ENCODE data around the gene ADIPOR2. TPM values are rescaled to one million over a fixed set of nuclear protein-coding genes. Genes with fewer than 3 reads are reported as not detected.

The ADIPOR2 gene
- total and polyA plus RNA-seq, 10 of the 15 experiments (the other 5 are each of a cell fraction or from before 2014, with no cell fraction given): 8.6 to 65.0 (median 38.0) TPM

DNA sequence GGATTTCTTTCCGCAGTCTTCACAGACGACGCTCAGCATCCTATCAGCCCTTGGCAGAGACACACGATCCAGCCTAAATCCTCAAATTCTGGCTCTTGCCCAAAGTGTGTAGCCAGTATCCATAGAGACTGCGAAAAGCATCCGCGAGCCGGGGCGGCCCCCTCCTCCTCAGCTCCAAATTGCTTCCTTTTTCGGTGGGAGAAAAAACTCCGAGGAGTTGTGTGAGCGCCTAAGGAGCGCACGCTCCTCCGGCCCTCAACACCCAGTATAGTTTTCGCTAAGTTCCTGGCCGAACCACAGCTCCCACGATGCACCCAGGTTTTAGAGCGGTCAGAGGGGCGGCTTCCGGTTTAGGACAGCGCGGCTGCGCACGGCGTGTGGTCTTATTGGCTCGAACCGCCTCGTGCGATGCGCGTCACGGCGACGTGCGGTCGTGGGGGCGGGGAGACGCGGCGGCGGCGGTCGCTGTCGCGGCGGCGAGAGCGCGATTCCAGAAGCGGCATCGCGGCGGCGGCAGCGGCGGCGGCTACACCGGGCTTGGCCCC is at the start of gene ADIPOR2 (continued):
- TF ChIP-seq, protein P1, sequence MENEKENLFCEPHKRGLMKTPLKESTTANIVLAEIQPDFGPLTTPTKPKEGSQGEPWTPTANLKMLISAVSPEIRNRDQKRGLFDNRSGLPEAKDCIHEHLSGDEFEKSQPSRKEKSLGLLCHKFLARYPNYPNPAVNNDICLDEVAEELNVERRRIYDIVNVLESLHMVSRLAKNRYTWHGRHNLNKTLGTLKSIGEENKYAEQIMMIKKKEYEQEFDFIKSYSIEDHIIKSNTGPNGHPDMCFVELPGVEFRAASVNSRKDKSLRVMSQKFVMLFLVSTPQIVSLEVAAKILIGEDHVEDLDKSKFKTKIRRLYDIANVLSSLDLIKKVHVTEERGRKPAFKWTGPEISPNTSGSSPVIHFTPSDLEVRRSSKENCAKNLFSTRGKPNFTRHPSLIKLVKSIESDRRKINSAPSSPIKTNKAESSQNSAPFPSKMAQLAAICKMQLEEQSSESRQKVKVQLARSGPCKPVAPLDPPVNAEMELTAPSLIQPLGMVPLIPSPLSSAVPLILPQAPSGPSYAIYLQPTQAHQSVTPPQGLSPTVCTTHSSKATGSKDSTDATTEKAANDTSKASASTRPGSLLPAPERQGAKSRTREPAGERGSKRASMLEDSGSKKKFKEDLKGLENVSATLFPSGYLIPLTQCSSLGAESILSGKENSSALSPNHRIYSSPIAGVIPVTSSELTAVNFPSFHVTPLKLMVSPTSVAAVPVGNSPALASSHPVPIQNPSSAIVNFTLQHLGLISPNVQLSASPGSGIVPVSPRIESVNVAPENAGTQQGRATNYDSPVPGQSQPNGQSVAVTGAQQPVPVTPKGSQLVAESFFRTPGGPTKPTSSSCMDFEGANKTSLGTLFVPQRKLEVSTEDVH (IDR thresholded peaks at IDR 0.05; ENCODE audit: low read depth, partially characterized antibody): no peak
- no peak for TF ChIP-seq EP300 (IDR thresholded peaks at IDR 0.05; ENCODE audit: borderline replicate concordance in 1 of 2, control insufficient read depth in 1 of 2, low read depth in 2 of 2, low read length in 2 of 2)
- TF ChIP-seq SUZ12 (IDR thresholded peaks at IDR 0.05; ENCODE audit: unreplicated experiment): no peak
- TF ChIP-seq YY1 (IDR thresholded peaks at IDR 0.05; ENCODE audit: low read depth, low read length): peak; percentile 62; the same call in 1 of the 2 replicates
- TF ChIP-seq JUNB (IDR thresholded peaks at IDR 0.05): no peak
- TF ChIP-seq SMC3 (IDR thresholded peaks at IDR 0.05; ENCODE audit: borderline replicate concordance, low read length): no peak

DNA sequence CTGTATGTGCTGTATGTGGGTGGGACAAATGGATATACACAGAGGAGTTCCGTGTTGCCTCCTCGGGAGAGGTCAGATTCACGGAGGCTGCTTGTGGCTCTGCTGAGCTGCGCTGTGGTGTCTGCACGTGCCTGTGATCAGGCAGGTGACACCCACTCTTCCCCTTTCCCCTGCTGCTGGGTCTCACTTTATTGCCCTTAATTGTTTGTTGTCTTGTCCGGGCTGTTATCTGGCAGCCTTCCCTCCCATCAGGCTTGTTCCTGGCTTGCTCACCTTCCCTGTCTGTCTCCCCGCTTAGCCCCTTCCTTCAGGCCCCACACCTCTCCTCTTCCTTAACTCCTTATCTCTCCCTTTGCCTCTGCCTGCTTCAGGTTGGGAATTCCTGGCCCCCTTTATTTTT is 48.4 kb upstream of the ADIPOR2 start:
- 84% methylated on average over 7 of the region's 7 CpGs for WGBS (ENCODE audit: insufficient coverage, insufficient replicate concordance, low lambda C conversion rate, missing lambda C conversion rate)
- TF ChIP-seq NKRF (conservative IDR thresholded peaks at IDR 0.05) (no peak), TCF7 (IDR thresholded peaks at IDR 0.05; ENCODE audit: borderline replicate concordance) (no peak), NRF1 (conservative IDR thresholded peaks at IDR 0.05; ENCODE audit: low read depth, low read length) (no peak), BRCA1 (IDR thresholded peaks at IDR 0.05; ENCODE audit: low read depth, low read length) (no peak), KDM1A (IDR thresholded peaks at IDR 0.05; ENCODE audit: borderline replicate concordance) (no peak), ESRRA (IDR thresholded peaks at IDR 0.05; ENCODE audit: low read length) (no peak), POU2F2 (IDR thresholded peaks at IDR 0.05; ENCODE audit: borderline replicate concordance, low read depth, low read length) (no peak), EZH2 (IDR thresholded peaks at IDR 0.05; ENCODE audit: borderline replicate concordance, control insufficient read depth, low read depth, low read length) (no peak), POLR2AphosphoS5 (IDR thresholded peaks at IDR 0.05; ENCODE audit: low read length) (no peak), TBL1XR1 (IDR thresholded peaks at IDR 0.05; ENCODE audit: low read depth, low read length) (no peak), CBFB (IDR thresholded peaks at IDR 0.05; ENCODE audit: low read depth) (no peak), ELK1 (IDR thresholded peaks at IDR 0.05; ENCODE audit: low read depth, low read length) (no peak)
- no peaks in the 10 kb centered on the region for H3K27me3 ChIP-seq (replicated peaks in 1 of 2; ENCODE audit: control insufficient read depth in 2 of 2, insufficient read depth in 2 of 2, low read length in 1 of 2)
- H2AFZ ChIP-seq (ENCODE audit: control insufficient read depth, low read depth, low read length): no peak overlapping the region
- BruUV-seq (replicated peaks): no TSS peak
- H3K79me2 ChIP-seq (ENCODE audit: control insufficient read depth, insufficient read depth, low read length): no peaks in the 10 kb centered on the region
- intact Hi-C loops (cut with micrococcal nuclease; ENCODE audit: unreplicated experiment): no loop called here
- no peak overlapping the region for H3K4me2 ChIP-seq (ENCODE audit: control insufficient read depth, insufficient read depth)
- H3K4me3 ChIP-seq: no peak overlapping the region
- SMC1A ChIA-PET (ENCODE audit: uncharacterized antibody, unreplicated experiment): no interaction called here
- ATAC-seq (no peak), DNase-seq (ENCODE audit: low read depth, low spot score) (no peak), FAIRE-seq (no peak)
- H3K9ac ChIP-seq (ENCODE audit: control insufficient read depth, insufficient read depth, low read length): no peak overlapping the region
- no peaks in the 10 kb centered on the region for H3K4me1 ChIP-seq (ENCODE audit: control insufficient read depth, insufficient read depth, low read length)
- H4K20me1 ChIP-seq (ENCODE audit: control insufficient read depth, insufficient read depth): no peaks in the 10 kb centered on the region
- RAD21 ChIA-PET (ENCODE audit: unreplicated experiment): no interaction called here
- POLR2A ChIA-PET: no interaction called here
- CTCF ChIA-PET: interaction anchor here (3.1 to 20.1 kb wide), 2 partner anchors 10 to 150 kb away, joined by 14 to 434 read pairs; no protein-coding TSS in a partner anchor
- H3K36me3 ChIP-seq (ENCODE audit: control insufficient read depth in 2 of 2, insufficient read depth in 2 of 2, low read length in 1 of 2): no peaks in the 10 kb centered on the region
- no peak overlapping the region for H3K27ac ChIP-seq (ENCODE audit: control insufficient read depth, insufficient read depth)
- no peaks in the 10 kb centered on the region for H3K9me3 ChIP-seq (replicated peaks; ENCODE audit: control insufficient read depth, insufficient read depth, low read length)
- in situ Hi-C loops (cut with MboI): loop anchor here (10.0 kb wide), 1 partner anchor 942 kb away; no protein-coding TSS in a partner anchor

All from GM12878 (cell line).